ENCODE measurements around the gene OXTR.

- TF ChIP-seq, protein P1, sequence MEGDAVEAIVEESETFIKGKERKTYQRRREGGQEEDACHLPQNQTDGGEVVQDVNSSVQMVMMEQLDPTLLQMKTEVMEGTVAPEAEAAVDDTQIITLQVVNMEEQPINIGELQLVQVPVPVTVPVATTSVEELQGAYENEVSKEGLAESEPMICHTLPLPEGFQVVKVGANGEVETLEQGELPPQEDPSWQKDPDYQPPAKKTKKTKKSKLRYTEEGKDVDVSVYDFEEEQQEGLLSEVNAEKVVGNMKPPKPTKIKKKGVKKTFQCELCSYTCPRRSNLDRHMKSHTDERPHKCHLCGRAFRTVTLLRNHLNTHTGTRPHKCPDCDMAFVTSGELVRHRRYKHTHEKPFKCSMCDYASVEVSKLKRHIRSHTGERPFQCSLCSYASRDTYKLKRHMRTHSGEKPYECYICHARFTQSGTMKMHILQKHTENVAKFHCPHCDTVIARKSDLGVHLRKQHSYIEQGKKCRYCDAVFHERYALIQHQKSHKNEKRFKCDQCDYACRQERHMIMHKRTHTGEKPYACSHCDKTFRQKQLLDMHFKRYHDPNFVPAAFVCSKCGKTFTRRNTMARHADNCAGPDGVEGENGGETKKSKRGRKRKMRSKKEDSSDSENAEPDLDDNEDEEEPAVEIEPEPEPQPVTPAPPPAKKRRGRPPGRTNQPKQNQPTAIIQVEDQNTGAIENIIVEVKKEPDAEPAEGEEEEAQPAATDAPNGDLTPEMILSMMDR (optimal IDR thresholded peaks at IDR 0.05 in 1 of 3, IDR thresholded peaks at IDR 0.05 in 1 of 3, conservative IDR thresholded peaks at IDR 0.05 in 1 of 3; ENCODE audit: extremely low read depth in 1 of 3, insufficient read depth in 2 of 3, low read length in 3 of 3): no peak
- no peak for TF ChIP-seq EZH2 (IDR thresholded peaks at IDR 0.05; ENCODE audit: low read length)
Measured at GRCh38 chr3:8745619-8746370, 23.6 kb downstream of the OXTR start.
